B cell (primary cell): ENCODE measurements around the gene ATR. TPM values are rescaled to one million over a fixed set of nuclear protein-coding genes. Genes with fewer than 3 reads are reported as not detected.

Experiments
- ATAC-seq: fragments of 200-7000 bp; cut with Tn5 transposase; one replicate; pipeline ENCODE4 v1.10.0; 2021; ENCODE audit warnings: low read depth, mild to moderate bottlenecking, moderate number of reproducible peaks, moderate library complexity
- CTCF ChIA-PET: fragments of 350-600 bp; sonication (Branson Sonifier 250); formaldehyde crosslinking; loops from one replicate; lab custom pipeline; 2021; ENCODE audit warnings: antibody characterized with exemption, inconsistent platforms; lab: Charles Lee
- POLR2A ChIA-PET: fragments of 350-600 bp; sonication (Branson Sonifier 250); formaldehyde crosslinking; loops from one replicate; lab custom pipeline; 2021; ENCODE audit warnings: antibody characterized with exemption; lab: Charles Lee
- DNase-seq: peaks from one replicate; pipeline ENCODE4 v3.0.0; 2013
- H2AFZ ChIP-seq: 2 replicates; pipeline ENCODE4 v1.6.1; 2012; ENCODE audit warnings: mild to moderate bottlenecking, low read depth, low read length; ENCODE audit not compliant: insufficient read depth, poor library complexity, severe bottlenecking
- H3K27ac ChIP-seq, 2 donors: 1 replicate in 1 of 2; 2 replicates in 1 of 2; pipeline ENCODE4 v1.5.1; 2012 to 2013; ENCODE audit warnings: low read length in 2 of 2, mild to moderate bottlenecking in 2 of 2, moderate library complexity in 1 of 2
- H3K27me3 ChIP-seq, 4 experiments: fragments of 200-600 bp in 1 of 4; sonication (generic) in 1 of 4; replicated peaks in 1 of 4; 1 replicate in 2 of 4; 2 replicates in 2 of 4; pipeline versions ENCODE4 v1.6.1 to v1.7.0; 2013 to 2016; ENCODE audit warnings: low read length in 3 of 4, mild to moderate bottlenecking in 2 of 4, mixed read lengths in 1 of 4, moderate library complexity in 1 of 4; ENCODE audit not compliant: insufficient read depth in 4 of 4, control insufficient read depth in 3 of 4; ENCODE audit errors: control extremely low read depth in 1 of 4
- H3K36me3 ChIP-seq, 2 experiments: replicated peaks in 1 of 2; 1 replicate in 1 of 2; 2 replicates in 1 of 2; pipeline versions ENCODE4 v1.6.1 to v1.7.1; 2013; ENCODE audit warnings: low read length in 1 of 2; ENCODE audit not compliant: insufficient read depth in 2 of 2, control insufficient read depth in 1 of 2; ENCODE audit errors: control extremely low read depth in 1 of 2, extremely low read depth in 1 of 2
- H3K4me1 ChIP-seq, 2 donors: fragments of 200-600 bp in 1 of 2; sonication (generic) in 1 of 2; 1 replicate in 1 of 2; 2 replicates in 1 of 2; pipeline versions ENCODE4 v1.5.1 to v1.6.1; 2013 to 2017; ENCODE audit warnings: low read length in 2 of 2; ENCODE audit not compliant: control insufficient read depth in 2 of 2, insufficient read depth in 2 of 2
- H3K4me2 ChIP-seq: replicated peaks from 2 replicates; pipeline ENCODE3; 2012; ENCODE audit warnings: mild to moderate bottlenecking, low read depth, low read length; ENCODE audit not compliant: poor library complexity, severe bottlenecking
- H3K4me3 ChIP-seq, 5 experiments: fragments of 200-600 bp in 1 of 5; sonication (generic) in 1 of 5; 1 replicate in 3 of 5; 2 replicates in 2 of 5; pipeline versions ENCODE4 v1.5.1 to v1.7.0; 2011 to 2016; ENCODE audit warnings: low read length in 4 of 5, mild to moderate bottlenecking in 4 of 5, low read depth in 2 of 5, control low read depth in 1 of 5, moderate library complexity in 1 of 5; ENCODE audit not compliant: insufficient read depth in 1 of 5; ENCODE audit errors: control extremely low read depth in 1 of 5, extremely low read depth in 1 of 5
- H3K79me2 ChIP-seq: fragments of 200-600 bp; sonication (generic); one replicate; pipeline ENCODE4 v1.6.0; 2016; ENCODE audit warnings: low read length; ENCODE audit not compliant: control insufficient read depth, insufficient read depth
- H3K9ac ChIP-seq: fragments of 200-600 bp; sonication (generic); 2 replicates; pipeline ENCODE4 v1.6.1; 2017; ENCODE audit warnings: mild to moderate bottlenecking, low read length, moderate library complexity
- H3K9me3 ChIP-seq, 3 donors: one replicate each; pipeline versions ENCODE4 v1.6.1 to v1.7.1; 2013; ENCODE audit warnings: low read length in 2 of 3; ENCODE audit not compliant: control insufficient read depth in 2 of 3, insufficient read depth in 1 of 3; ENCODE audit errors: control extremely low read depth in 1 of 3
- H4K20me1 ChIP-seq: 2 replicates; pipeline ENCODE4 v1.6.0; 2012; ENCODE audit warnings: mild to moderate bottlenecking, low read length; ENCODE audit not compliant: insufficient read depth, control insufficient read depth, poor library complexity, severe bottlenecking
- H3K27ac Mint-ChIP-seq: one replicate; pipeline ENCODE4 v1.8.0; 2021; ENCODE audit warnings: mixed read lengths
- H3K27me3 Mint-ChIP-seq: one replicate; pipeline ENCODE4 v1.8.0; 2021; ENCODE audit warnings: mixed read lengths
- H3K4me1 Mint-ChIP-seq: one replicate; pipeline ENCODE4 v1.8.0; 2021; ENCODE audit warnings: mixed read lengths
- H3K4me3 Mint-ChIP-seq: one replicate; pipeline ENCODE4 v1.8.0; 2021; ENCODE audit warnings: mixed read lengths
- H3K9me3 Mint-ChIP-seq: one replicate; pipeline ENCODE4 v1.8.0; 2022; ENCODE audit warnings: mixed read lengths; ENCODE audit not compliant: insufficient read depth
- CTCF ChIP-seq: fragments of 200-600 bp; IDR thresholded peaks from one replicate; pipeline ENCODE4 v1.8.0; 2022; ENCODE audit warnings: antibody characterized with exemption, mild to moderate bottlenecking
- EZH2 ChIP-seq: IDR thresholded peaks from 2 replicates; pipeline ENCODE4 v1.6.1; 2012; ENCODE audit warnings: borderline replicate concordance, low read depth, mild to moderate bottlenecking, moderate library complexity, low read length; ENCODE audit not compliant: insufficient read depth, poor library complexity, severe bottlenecking
- WGBS: methylation state at CpG from one replicate; pipeline ENCODE4 v1.1.5; 2013; ENCODE audit warnings: missing lambda C conversion rate; ENCODE audit not compliant: insufficient coverage; 5-methylcytosine and 5-hydroxymethylcytosine counted together
- intact Hi-C: fragments of 100-400 bp; cut with micrococcal nuclease; formaldehyde crosslinking; loops from one replicate; pipeline ENCODE4 v1.10.0; 2022
- polyA plus RNA-seq: library from polyadenylated mRNA; depleted of rRNA; stranded (reverse); fragments of >200 nt; gene quantifications from 2 replicates; pipeline ENCODE4 v1.2.3, GENCODE V29; 2012
- total RNA-seq, 2 donors: library from RNA; stranded (reverse); fragments of 120-200 nt in 1 of 2; gene quantifications; 1 replicate in 1 of 2; 2 replicates in 1 of 2; pipeline versions ENCODE4 v1.2.3 to v1.2.4, GENCODE V29; 2013 to 2022

The ATR gene
- total and polyA plus RNA-seq, 2 donors (not counting 1 experiment from before 2014, with no cell fraction given) = 17.1 to 46.7 TPM

DNA sequence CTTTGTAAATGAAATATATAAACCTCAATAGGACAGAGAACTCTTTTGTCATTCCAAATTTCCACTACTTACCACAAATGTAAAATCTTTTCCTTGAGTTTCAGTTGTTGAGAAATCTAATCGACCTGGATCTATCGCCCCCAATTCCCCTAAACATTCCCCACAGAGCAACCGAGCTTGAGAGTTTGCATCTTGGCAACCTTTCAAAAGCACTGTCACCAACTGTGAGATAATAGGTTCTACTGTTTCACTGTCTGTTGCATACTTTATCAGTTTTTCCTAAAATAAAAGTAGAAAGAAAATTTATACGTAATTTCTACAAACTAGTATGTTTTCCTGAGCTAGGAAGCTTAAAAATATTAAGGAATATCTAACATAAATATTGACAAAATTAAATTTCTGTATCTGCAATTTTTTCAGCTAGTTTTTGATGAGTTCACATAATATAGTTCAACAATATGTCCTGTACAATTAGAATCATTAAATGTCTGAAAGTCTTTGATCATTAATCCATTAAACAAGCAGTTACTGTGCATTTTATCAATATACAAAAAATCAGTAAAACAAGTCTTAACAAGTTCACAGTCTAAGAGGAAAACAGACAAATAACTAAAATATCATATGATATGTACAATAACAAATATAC lies 54.5 kb downstream of the ATR start:
- Histone ChIP-seq H3K4me3 (no peak overlapping the region), H3K27me3 (no peaks in the 10 kb centered on the region), H3K27ac (no peak overlapping the region), H2AFZ (no peak overlapping the region), H3K9me3 (peaks cover 0 to 1% (median 0%) of the 10 kb centered on the region in 3 donors), H3K36me3 (peaks cover 16 to 18% of the 10 kb centered on the region in 2 experiments), H3K4me1 (no peaks in the 10 kb centered on the region), H3K4me2 (no peak overlapping the region), H3K9ac (no peak overlapping the region), H4K20me1 (no peaks in the 10 kb centered on the region), H3K79me2 (no peaks in the 10 kb centered on the region)
- no peak overlapping the region for H3K27ac Mint-ChIP-seq
- WGBS = 100% methylated on average over 1 of the region's 4 CpGs
- no peak overlapping the region for H3K4me3 Mint-ChIP-seq
- no peaks in the 10 kb centered on the region for H3K4me1 Mint-ChIP-seq
- no peak for TF ChIP-seq EZH2
- no peak for TF ChIP-seq CTCF
- CTCF ChIA-PET = no interaction called here
- ATAC-seq (no peak), DNase-seq (no peak)
- H3K27me3 Mint-ChIP-seq = no peaks in the 10 kb centered on the region
- no peaks in the 10 kb centered on the region for H3K9me3 Mint-ChIP-seq
- POLR2A ChIA-PET = no interaction called here
- intact Hi-C loops = no loop called here

DNA sequence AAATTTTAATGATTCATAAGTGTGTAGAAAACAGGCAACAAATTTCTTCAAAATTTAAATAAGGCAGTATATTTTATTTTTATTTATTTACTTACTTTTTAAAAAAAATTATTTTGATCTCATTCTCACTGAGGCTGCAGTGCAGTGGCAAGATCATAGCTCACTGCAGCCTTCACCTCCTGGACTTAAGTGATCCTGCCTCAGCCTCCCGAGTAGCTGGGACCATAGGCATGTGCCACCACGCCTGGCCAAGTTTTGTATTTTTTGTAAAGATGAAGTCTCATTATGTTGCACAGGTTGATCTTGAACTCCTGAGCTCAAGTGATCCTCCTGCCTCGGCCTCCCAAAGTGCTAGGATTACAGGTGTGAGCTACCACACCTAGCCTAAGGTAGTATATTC lies 69.5 kb downstream of the ATR start:
- Histone ChIP-seq H3K4me3 (no peak overlapping the region), H2AFZ (no peak overlapping the region), H3K9me3 (no peaks in the 10 kb centered on the region), H3K4me1 (no peaks in the 10 kb centered on the region), H3K27me3 (no peaks in the 10 kb centered on the region), H3K36me3 (peaks cover 3 to 51% of the 10 kb centered on the region in 2 experiments), H3K4me2 (no peak overlapping the region), H3K27ac (no peak overlapping the region), H3K79me2 (no peaks in the 10 kb centered on the region), H4K20me1 (no peaks in the 10 kb centered on the region), H3K9ac (no peak overlapping the region)
- Mint-ChIP-seq H3K27me3 (no peaks in the 10 kb centered on the region), H3K9me3 (no peaks in the 10 kb centered on the region), H3K4me1 (no peaks in the 10 kb centered on the region), H3K4me3 (no peak overlapping the region), H3K27ac (no peak overlapping the region)
- ATAC-seq (no peak), DNase-seq (no peak)
- intact Hi-C loops = no loop called here
- 100% methylated on average over 2 of the region's 3 CpGs for WGBS
- TF ChIP-seq CTCF = no peak
- TF ChIP-seq EZH2 = no peak
- ChIA-PET POLR2A (interaction anchor here (0.7 kb wide), 2 partner anchors 10 to 60 kb away, joined by 4 to 5 read pairs; no protein-coding TSS in a partner anchor), CTCF (no interaction called here)
